GM08714 (cell line): ENCODE results near the gene RHO.
"Not testable (repeated sequence)": the region's sequence is repeated elsewhere in the genome, so short reads cannot be mapped to it uniquely, and the experiment has no call there.

Source experiments
- H3K4me3 ChIP-seq: fragments of 200-500 bp; sonication (Bioruptor generic); 2 replicates; pipeline ENCODE4 v1.5.1; 2014; ENCODE audit warnings: mild to moderate bottlenecking, low read length, inconsistent platforms
- ZNF274 ChIP-seq: IDR thresholded peaks from 2 replicates; pipeline ENCODE4 v1.6.1; 2012; ENCODE audit warnings: mild to moderate bottlenecking, low read depth, low read length

RHO gene

DNA sequence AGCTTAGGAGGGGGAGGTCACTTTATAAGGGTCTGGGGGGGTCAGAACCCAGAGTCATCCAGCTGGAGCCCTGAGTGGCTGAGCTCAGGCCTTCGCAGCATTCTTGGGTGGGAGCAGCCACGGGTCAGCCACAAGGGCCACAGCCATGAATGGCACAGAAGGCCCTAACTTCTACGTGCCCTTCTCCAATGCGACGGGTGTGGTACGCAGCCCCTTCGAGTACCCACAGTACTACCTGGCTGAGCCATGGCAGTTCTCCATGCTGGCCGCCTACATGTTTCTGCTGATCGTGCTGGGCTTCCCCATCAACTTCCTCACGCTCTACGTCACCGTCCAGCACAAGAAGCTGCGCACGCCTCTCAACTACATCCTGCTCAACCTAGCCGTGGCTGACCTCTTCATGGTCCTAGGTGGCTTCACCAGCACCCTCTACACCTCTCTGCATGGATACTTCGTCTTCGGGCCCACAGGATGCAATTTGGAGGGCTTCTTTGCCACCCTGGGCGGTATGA is at the start of gene RHO:
TSS of gene RHO (plus strand) at position 51 of the 512 bp plus-strand sequence. CDS start at position 146, 95 bp downstream.
- no peak for TF ChIP-seq ZNF274
- H3K4me3 ChIP-seq: no peak within 1 kb of the TSS

DNA sequence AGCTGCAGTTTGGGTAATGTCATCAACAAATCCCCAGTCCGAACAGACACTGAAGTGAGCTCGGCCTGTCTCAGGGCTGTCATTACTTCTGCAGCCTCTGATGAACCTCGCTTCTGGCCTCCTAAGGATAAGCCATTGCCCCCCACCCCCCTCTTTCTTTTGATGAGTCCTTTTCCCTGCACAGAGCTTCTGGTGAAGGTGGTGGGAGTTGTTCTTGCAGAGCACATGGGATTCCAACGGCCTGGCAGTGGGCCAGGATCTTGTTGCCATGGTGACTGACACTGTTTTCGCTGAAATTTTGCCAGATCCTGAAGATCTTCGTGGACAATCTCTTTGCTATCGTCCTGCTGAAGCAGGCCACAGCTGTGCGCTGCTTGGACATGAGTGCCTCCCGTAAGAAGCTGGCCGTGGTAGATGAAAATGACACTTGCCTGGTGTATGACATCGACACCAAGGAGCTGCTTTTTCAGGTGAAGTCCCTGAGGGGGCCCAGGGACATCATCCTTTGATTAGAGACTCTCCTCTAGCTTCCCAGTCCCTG is 47.1 kb upstream of the RHO start:
- H3K4me3 ChIP-seq: not testable (repeated sequence)

DNA sequence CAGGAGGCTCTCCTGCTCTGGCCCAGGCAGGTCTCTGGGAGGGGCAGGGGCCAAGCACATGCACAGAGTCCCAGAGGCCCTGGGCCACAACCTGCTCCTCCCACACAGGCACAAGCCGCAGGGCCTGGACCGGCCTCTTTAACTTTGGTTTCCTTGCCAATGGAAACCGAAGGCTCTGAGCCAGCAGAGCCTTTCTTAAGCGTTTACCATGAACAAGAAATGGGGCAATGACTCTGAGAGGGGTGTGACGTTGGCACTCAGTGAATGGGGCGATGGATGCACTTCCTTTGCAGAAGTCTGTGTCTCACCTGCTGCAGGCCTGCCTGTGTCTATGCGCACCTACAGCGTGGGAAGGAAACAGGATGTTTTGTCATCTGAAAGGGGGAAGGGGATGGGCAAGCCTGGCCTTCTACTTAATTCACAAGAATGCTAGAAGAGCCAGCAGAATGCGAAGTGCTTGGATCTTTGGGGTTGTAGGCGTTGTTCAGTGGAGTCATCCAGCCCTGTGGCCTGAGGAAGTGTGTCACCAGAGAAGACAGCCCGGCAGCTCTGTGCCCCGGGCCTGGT is 46.6 kb upstream of the RHO start:
- no peak for TF ChIP-seq ZNF274
- no peak overlapping the region for H3K4me3 ChIP-seq

DNA sequence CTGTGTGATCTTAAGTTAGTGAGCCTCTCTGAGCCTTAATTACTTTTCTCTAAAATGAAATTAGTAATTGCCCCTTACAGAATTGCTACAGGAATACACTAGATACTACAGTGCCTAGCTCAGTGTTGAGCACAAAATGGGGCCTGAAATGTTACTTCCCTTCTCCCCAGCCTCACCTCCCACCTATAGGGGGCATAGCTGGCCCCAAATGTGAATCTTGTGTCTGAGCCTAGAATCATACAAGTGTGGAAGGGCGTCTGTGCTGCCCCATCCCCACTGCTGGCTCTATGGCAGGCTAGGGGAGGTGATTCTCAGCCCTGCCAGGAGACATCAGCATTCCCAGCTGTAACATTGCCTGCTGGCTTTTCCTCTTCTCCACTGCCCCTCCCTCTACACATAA is 45.7 kb upstream of the RHO start:
- TF ChIP-seq ZNF274: no peak
- H3K4me3 ChIP-seq: no peak overlapping the region

DNA sequence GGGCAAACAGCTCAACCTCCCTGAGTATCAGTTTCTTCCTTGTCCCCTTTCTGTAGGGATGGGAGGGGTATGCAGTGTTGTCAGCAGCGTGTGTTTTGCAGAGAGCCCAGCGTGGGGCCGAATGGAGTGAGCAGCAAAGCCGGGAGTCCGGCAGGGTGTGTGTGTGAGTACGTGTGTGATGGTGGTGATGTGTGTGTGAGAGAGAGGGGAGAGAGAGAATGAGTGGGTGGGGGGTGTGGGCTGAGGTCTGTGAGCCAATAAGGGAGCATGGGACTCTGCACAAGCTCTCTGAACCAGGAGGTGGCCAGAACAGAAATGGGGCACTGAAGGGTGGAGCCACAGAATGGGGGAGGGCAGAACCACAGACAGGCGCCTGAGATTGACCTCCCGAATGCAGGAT is 44.6 kb upstream of the RHO start:
- H3K4me3 ChIP-seq: no peak overlapping the region
- no peak for TF ChIP-seq ZNF274

DNA sequence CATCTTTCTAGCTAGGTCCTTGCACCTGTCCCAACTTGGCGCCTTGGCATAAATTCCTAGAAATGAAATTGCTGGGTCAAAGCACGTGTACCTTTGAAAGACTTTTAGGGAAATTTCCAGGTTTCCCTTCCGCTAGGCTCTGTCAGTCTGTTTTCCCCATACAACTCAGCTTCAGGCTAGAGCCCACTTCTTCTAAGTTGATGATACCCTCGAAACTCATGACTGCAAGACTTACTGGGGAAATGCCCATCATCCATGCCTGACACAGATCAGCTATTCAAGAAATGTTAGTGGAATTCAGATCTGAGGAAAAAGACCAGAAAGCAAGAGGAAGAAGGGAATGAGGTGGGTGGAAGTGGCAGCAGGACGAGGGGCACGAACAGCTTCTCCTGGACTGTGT is 43.3 kb upstream of the RHO start:
- H3K4me3 ChIP-seq: not testable (repeated sequence)

DNA sequence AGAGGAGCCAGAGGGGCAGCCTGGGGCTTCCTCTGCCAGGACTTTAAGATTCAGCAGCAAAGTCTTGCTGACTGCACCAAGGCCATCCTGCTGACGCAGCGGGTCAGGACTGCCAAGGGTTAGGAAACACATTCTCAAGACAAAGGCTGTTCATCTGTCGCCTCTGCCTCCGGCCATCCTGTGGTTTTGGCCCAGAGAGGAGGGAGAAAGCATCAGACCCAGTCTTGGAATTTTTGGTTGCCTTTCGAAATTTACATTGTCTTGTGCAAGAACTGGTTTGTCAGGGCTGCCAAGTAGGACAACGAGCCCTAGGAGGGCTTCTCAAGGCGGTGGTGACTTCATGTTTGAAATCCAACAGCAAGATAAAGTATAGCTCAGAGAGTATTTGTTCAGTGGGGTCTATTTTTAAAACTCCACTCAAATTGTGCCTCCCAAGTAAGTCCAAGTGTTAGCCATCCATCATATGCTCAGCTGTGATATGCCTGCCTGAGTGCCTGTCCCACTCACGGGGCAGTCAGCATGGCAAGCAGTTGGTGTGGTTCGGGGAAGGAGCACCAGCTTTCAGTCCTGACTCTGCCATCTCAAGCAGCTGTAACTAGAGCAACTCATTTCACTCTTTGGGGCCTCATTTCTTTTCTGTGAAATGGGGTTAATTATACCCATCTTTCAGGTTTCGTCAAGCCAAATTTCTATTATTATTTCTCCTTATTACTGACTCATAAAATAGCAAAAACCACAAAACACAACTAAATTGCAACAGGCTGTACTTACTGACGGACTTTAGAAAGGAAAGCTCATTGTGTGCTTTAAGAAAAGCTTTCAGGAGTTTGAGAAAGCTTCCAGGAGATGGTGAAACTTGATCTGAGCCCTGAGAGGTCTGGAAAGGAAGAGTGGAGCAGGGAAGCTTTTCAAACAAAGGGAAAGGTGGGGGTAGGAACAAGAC is 42.4 kb upstream of the RHO start:
- H3K4me3 ChIP-seq: no peak overlapping the region
- TF ChIP-seq ZNF274: no peak

DNA sequence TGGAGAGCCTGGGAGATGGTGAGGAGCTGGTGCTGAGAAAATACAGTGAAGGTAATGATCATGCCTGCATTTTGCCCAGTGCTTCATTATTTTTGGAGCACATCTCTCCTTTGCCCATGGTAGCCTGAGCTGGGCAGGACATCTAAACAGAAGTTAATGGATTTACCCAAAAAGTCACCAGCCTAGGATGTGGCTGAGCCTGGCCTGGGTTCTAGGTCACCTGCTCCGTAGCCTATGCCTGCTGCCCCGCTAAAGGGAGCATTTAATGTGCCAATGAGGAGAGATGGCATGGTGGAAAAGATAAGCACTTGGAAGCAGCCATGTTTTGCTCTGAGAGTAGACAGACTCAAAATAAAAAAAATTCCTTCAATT is 41.8 kb upstream of the RHO start:
- no peak overlapping the region for H3K4me3 ChIP-seq
- TF ChIP-seq ZNF274: no peak

DNA sequence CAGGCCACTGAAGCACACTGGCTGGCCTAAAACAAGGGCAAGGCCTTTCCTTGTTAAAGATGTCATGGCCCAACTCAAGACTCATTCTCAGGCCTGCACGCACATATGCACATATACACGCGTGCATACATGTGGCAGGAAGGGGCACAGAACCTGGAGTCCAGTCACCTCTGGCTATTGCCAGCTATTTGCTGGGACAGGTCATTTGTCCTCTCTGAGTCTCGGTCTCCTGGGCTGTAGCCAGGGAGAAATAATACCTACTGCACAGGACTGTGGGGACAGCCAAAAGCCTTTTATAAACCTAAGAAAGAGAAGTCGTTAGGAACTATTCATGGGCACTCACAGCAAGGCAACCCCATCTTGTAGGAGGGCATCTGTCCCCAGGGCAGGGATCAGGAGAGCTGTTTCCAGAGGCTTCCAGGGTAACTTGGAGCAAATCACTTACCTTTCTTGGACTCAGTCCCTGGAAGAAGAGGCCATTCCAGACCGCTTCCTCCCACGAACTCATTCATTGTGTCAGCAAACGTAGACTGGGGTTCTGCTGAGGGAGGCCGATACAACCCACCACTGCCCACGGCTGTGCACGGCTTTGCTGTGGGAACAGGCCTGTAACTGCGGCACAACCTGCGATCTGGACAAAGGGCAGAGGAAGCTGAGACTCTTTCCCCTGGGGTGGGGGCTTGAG is 41.1 kb upstream of the RHO start:
- TF ChIP-seq ZNF274: no peak
- no peak overlapping the region for H3K4me3 ChIP-seq

DNA sequence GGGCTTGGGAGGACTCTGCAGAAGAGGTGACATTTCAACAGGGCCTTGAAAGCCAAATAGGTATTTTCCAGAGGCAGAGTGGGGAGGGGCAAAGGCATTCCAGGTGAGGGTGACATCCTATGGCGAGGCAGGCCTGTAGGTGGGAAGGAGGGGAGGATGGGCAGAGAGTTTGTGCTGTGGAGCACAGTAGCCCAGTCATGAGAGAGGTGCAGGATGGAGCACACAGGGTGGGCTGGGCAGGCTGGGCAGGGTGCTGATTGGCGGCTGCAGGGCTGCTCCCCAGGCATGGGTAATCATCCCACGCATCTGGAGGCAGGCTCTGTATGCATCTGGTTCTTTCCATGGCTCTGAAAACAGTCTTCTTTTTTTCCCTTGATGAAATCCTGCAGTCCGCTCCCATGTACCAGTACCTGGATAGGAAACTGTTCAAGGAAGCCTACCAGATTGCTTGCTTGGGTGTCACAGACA is 40.5 kb upstream of the RHO start:
- H3K4me3 ChIP-seq: not testable (repeated sequence)

DNA sequence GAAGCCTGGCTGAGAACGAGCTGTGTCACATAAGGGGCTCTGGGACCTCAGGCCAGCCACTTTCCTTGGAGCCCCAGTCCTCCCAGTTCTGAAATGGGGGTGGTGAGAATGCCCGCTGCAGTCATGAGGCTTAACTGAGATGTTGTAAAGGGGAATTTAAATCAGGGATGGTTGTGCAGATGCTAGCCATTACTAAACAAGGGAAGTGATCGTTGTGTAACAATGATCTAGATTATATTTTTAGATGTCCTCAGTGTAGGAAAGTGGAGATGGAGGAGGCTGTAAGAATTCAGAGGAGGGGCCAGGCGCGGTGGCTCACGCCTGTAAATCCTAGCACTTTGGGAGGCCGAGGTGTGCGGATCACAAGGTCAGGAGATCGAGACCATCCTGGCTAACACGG is 39.2 kb upstream of the RHO start:
- H3K4me3 ChIP-seq: not testable (repeated sequence)

DNA sequence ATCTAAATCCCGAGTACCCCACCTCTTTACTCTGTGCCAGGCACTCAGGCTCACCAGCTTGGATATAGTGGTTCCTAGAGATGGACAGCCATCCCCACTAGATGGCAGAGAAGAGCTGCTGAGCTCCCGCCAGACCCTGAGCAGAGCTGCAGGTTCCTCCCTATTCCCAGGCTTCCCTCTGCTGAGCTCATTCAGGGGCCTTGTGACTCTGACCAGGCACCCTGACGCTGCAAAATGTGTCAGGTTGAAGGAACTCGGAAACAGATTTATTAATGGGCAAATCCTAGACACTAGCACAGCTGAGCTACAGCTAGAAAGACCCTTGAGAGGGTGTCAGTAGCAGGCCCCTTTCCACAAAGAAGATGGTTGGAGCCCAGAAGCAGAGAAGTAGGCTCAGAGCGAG is 38.2 kb upstream of the RHO start:
- no peak overlapping the region for H3K4me3 ChIP-seq
- no peak for TF ChIP-seq ZNF274

DNA sequence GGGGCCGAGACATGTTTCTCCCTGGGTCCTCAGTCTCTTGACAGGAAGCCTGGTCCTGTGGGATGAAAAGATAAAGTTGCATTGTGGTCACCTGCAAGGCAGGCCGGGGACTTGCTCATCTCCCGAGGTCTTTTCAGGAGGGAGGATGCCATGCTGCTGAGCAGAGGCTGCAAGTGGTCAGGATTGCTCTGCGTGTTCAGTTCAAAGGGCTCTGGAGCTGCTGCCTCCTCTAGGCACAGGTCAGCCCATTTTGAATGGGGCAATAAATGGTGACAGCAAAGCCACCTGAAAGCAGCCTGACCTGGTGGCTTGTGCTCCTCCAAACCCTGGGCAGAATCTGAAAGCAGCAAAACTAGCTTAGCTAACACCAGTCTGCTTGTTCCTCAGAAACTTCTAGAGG is 37.4 kb upstream of the RHO start:
- not testable (repeated sequence) for H3K4me3 ChIP-seq

DNA sequence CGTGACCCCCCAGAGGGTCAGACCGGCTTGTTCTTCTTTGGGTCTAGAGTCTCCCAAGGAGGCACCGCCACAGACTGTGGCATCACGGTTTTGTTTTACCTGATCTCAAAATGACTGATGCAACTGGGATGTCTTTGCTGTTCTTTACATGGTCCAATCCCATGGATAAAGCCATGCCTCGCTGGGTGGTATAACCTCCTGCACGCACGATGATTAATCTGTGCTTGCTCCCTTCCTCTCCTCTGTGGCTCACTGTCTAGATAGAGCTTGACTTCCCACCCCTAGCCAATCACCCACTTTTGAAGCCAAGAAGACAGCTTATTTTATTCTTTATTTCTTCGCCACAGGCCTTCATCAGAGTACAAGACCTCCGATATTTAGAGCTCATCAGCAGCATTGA is 36.6 kb upstream of the RHO start:
- H3K4me3 ChIP-seq: no peak overlapping the region
- no peak for TF ChIP-seq ZNF274

DNA sequence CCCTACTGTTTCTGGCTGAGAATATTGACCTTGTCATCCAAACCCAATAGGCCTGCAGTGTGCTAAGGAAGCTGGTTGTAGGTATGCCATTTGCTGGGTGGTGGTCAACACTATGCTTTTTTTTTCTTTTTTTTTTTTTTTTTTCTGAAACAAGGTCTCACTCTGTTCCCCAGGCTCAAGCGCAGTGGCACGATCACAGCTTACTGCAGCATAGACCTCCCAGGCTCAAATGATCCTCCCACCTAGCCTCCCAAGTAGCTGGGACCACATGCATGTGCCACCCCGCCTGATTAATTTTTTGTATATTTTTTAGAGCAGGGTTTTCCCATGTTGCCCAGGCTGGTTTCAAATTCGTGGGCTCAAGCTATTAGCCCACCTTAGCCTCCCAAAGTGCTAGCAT is 35.7 kb upstream of the RHO start:
- TF ChIP-seq ZNF274: no peak
- H3K4me3 ChIP-seq: no peak overlapping the region

DNA sequence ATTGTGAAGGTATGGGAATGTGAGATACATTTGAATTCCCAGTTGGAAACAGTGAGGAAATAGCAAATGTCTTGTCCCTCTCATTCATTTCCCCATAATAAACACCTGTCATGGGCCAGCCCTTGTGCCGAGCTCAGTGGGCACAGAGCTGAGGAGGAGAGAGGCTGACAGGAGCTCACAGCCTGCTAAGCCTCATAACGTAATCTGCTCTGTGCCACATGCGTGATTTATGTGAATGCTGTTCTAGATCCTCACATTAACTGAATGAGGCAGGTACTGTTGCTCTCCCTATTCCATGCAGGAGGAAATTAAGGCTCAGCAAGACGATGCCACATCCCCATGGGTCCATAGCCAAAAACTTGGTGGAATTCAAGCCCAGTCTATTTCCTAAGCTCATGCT is 35.2 kb upstream of the RHO start:
- H3K4me3 ChIP-seq: no peak overlapping the region
- TF ChIP-seq ZNF274: no peak

DNA sequence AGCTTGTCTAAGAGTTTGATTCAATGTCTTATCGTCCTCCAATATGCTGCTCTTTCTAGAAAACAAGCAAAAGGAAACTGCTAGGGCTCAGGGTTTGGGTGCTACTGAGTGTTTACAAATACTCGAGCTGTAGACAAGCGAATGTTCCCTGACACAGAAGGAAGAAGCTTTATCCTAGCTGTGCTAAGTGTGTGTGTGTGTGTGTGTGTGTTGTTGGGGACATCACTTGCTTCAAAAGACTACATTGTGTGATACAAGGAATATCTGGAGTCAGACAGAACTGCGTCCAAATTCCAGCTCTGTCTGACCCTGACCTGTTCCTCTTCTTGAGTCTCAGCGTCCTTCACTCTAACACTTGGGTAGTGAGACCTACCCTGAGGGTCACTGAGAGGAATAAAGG is 33.9 kb upstream of the RHO start:
- not testable (repeated sequence) for H3K4me3 ChIP-seq

DNA sequence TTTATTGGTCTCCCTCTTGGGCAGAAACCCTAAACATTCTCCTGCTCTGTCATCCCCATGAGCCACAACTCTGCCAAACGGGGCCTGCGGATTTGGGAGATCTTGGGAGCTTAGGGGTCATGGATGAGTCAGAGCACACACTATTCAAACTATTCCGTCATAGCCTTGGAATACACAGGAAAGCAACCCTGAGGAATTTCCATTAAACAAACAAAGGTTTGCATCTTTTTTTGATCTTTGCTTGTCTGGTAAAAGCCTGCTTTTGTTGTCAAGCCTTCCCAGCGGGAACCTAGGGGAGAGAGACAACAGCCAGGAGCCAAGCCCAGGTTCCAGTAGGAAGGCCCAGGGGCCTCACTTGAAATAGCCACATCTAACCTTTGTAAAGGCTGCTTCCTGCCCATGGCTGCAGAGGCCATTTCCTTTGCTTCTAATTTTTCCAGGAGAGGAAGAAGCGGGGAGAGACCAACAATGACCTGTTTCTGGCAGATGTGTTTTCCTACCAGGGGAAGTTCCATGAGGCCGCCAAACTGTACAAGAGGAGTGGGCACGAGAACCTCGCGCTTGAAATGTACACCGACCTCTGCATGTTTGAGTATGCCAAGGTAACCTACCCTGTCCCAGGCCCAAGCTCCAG is 33.3 kb upstream of the RHO start:
- H3K4me3 ChIP-seq: not testable (repeated sequence)

DNA sequence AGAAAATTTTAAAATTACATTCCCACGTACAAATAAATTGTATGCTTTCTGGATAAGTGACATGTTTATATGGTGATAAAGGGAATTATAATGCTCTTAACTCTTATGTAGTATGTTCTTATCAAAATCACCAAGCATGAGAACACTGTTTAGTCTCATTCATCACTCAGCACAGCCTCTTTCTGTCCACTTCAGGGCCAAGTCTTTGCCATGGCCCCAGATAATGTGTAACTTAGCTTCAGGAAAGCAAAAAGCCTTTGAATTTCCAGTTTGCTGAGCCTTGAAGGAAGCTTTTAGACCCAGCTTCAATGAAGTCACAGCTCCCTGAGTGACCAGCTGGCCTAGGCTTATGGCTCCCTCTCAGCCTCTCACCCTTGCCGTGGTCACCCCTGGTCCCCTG is 30.6 kb upstream of the RHO start:
- H3K4me3 ChIP-seq: not testable (repeated sequence)

DNA sequence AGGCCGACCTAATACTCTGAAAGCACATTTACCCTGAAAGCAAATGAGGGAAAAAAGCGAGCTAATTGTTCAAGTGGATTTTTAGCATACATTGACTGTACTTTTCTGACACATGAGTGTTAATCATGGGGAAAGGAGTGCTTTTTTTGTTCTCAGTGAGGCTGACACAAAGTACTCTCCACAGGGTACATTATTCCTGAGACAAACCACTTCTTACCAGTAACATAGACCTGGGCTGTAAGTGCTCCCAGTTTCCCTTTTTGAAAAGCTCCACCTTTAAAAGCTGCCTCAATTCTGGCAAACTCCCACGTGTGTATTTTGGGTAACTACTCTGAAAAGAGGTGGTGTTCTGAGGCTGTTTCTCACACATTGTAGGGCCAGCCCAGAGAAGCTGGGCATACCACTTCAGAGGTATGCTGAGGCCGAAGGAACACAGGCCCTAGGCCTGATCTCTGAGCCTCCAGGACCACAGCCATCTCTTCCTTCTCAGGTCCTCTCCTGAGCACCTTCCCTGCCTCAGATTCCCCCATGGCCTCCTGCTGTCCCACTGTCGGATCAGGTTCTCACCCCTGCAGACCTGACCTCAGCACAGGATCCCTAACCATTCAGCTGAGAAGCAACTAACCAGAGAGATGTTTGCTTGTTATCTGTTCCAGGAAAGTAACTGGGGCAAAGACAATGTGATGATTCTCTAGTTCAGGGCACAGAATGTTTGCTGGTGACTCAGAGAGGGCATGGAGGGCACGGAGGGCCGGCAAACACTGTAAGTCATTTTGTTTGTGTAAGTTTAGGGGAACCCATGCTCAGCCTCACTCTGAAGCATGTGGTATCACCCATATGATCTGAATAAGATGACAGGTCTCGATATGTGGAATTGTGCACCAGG is 29.6 kb upstream of the RHO start:
- not testable (repeated sequence) for H3K4me3 ChIP-seq
